ENCODE results near the gene DSCAML1.

DSCAML1 gene

GRCh38 chr11:117521974-117522373 is 275.0 kb downstream of the DSCAML1 start:
- ATAC-seq, result no peak

GRCh38 chr11:117520966-117521365 is 276.1 kb downstream of the DSCAML1 start:
- TF ChIP-seq SNAI2 (CRISPR knock-in tag; IDR thresholded peaks at IDR 0.05) (no peak), ZFP3 (CRISPR knock-in tag; IDR thresholded peaks at IDR 0.05) (no peak), ISL1 (CRISPR knock-in tag; IDR thresholded peaks at IDR 0.05) (no peak), POU6F1 (CRISPR knock-in tag; IDR thresholded peaks at IDR 0.05; ENCODE audit: borderline replicate concordance, low read depth) (no peak), PPARA (CRISPR knock-in tag; IDR thresholded peaks at IDR 0.05; ENCODE audit: borderline replicate concordance) (no peak), ZC3H10 (CRISPR knock-in tag; IDR thresholded peaks at IDR 0.05) (no peak), RARB (CRISPR knock-in tag; IDR thresholded peaks at IDR 0.05) (no peak)
- TF ChIP-seq, protein P1, sequence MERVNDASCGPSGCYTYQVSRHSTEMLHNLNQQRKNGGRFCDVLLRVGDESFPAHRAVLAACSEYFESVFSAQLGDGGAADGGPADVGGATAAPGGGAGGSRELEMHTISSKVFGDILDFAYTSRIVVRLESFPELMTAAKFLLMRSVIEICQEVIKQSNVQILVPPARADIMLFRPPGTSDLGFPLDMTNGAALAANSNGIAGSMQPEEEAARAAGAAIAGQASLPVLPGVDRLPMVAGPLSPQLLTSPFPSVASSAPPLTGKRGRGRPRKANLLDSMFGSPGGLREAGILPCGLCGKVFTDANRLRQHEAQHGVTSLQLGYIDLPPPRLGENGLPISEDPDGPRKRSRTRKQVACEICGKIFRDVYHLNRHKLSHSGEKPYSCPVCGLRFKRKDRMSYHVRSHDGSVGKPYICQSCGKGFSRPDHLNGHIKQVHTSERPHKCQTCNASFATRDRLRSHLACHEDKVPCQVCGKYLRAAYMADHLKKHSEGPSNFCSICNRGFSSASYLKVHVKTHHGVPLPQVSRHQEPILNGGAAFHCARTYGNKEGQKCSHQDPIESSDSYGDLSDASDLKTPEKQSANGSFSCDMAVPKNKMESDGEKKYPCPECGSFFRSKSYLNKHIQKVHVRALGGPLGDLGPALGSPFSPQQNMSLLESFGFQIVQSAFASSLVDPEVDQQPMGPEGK (CRISPR knock-in tag; IDR thresholded peaks at IDR 0.05; ENCODE audit: borderline replicate concordance), result no peak

More at GRCh38 chr11:117521974-117522373, 275.0 kb downstream of the DSCAML1 start:
- TF ChIP-seq GLIS3 (CRISPR knock-in tag; IDR thresholded peaks at IDR 0.05), result no peak
- no peak for TF ChIP-seq POU6F1 (CRISPR knock-in tag; IDR thresholded peaks at IDR 0.05; ENCODE audit: borderline replicate concordance, low read depth)
- TF ChIP-seq, protein P1 (CRISPR knock-in tag; IDR thresholded peaks at IDR 0.05; ENCODE audit: borderline replicate concordance), result no peak
- no peak for TF ChIP-seq ZC3H10 (CRISPR knock-in tag; IDR thresholded peaks at IDR 0.05)
- TF ChIP-seq PPARA (CRISPR knock-in tag; IDR thresholded peaks at IDR 0.05; ENCODE audit: borderline replicate concordance), result no peak
- TF ChIP-seq BACH2 (CRISPR knock-in tag; IDR thresholded peaks at IDR 0.05; ENCODE audit: borderline replicate concordance), result no peak
- TF ChIP-seq ZNF70 (CRISPR knock-in tag; IDR thresholded peaks at IDR 0.05), result no peak
- no peak for TF ChIP-seq RARB (CRISPR knock-in tag; IDR thresholded peaks at IDR 0.05)
- TF ChIP-seq CSRNP3 (CRISPR knock-in tag; IDR thresholded peaks at IDR 0.05), result no peak
- no peak for TF ChIP-seq ZFP3 (CRISPR knock-in tag; IDR thresholded peaks at IDR 0.05)
- TF ChIP-seq, protein P2, sequence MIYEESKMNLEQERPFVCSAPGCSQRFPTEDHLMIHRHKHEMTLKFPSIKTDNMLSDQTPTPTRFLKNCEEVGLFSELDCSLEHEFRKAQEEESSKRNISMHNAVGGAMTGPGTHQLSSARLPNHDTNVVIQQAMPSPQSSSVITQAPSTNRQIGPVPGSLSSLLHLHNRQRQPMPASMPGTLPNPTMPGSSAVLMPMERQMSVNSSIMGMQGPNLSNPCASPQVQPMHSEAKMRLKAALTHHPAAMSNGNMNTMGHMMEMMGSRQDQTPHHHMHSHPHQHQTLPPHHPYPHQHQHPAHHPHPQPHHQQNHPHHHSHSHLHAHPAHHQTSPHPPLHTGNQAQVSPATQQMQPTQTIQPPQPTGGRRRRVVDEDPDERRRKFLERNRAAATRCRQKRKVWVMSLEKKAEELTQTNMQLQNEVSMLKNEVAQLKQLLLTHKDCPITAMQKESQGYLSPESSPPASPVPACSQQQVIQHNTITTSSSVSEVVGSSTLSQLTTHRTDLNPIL (CRISPR knock-in tag; IDR thresholded peaks at IDR 0.05; ENCODE audit: low read depth), result no peak
- TF ChIP-seq CSDC2 (CRISPR knock-in tag; IDR thresholded peaks at IDR 0.05), result no peak
- no peak for TF ChIP-seq ZFP30 (CRISPR knock-in tag; IDR thresholded peaks at IDR 0.05)
- TF ChIP-seq ARNTL (CRISPR knock-in tag; IDR thresholded peaks at IDR 0.05; ENCODE audit: borderline replicate concordance, low read depth), result no peak
- no peak for TF ChIP-seq TSHZ2 (CRISPR knock-in tag; IDR thresholded peaks at IDR 0.05)
- no peak for TF ChIP-seq ISL1 (CRISPR knock-in tag; IDR thresholded peaks at IDR 0.05)

More at GRCh38 chr11:117520966-117521365, 276.1 kb downstream of the DSCAML1 start:
- ATAC-seq, result no peak

Data from SK-N-SH treated with all-trans-retinoic acid at 6 μM for 48 hours (cell line).